ENCODE measurements around the gene OR2B6. TPM values are rescaled to one million over a fixed set of nuclear protein-coding genes. Genes with fewer than 3 reads are reported as not detected.

Gene OR2B6
- total and polyA plus RNA-seq, 2 donors (not counting 1 experiment from before 2014, with no cell fraction given), result 0.17 TPM; not detected in 1

DNA sequence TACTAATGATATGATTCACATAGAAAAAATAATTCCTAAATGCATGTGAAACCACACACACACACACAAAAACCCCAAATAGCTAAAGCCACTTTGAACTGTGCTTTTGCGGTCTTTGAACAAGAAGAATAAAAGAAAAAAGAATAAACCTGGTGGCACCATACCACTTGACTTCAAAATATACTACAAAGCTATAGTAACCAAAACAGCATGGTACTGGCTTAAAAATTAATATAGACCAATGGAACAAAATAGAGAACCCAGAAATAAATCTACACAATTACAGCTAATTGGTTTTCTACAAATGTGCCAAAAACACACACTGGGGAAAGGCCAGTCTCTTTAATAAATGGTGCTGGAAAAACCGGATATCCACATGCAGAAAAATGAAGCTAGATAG, 13.4 kb downstream of the OR2B6 start:
- TF ChIP-seq, protein P1, sequence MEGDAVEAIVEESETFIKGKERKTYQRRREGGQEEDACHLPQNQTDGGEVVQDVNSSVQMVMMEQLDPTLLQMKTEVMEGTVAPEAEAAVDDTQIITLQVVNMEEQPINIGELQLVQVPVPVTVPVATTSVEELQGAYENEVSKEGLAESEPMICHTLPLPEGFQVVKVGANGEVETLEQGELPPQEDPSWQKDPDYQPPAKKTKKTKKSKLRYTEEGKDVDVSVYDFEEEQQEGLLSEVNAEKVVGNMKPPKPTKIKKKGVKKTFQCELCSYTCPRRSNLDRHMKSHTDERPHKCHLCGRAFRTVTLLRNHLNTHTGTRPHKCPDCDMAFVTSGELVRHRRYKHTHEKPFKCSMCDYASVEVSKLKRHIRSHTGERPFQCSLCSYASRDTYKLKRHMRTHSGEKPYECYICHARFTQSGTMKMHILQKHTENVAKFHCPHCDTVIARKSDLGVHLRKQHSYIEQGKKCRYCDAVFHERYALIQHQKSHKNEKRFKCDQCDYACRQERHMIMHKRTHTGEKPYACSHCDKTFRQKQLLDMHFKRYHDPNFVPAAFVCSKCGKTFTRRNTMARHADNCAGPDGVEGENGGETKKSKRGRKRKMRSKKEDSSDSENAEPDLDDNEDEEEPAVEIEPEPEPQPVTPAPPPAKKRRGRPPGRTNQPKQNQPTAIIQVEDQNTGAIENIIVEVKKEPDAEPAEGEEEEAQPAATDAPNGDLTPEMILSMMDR (conservative IDR thresholded peaks at IDR 0.05 in 1 of 2, IDR thresholded peaks at IDR 0.05 in 1 of 2; ENCODE audit: low read depth in 1 of 2, low read length in 2 of 2), result no peak
- TF ChIP-seq EZH2 (IDR thresholded peaks at IDR 0.05; ENCODE audit: low read length, missing control alignments), result no peak
- Histone ChIP-seq H3K27me3 (ENCODE audit: control insufficient read depth, insufficient read depth, low read length) (no peaks in the 10 kb centered on the region), H3K4me3 (replicated peaks in 1 of 4; ENCODE audit: control extremely low read depth in 1 of 4, insufficient read depth in 1 of 4, low read depth in 3 of 4, low read length in 4 of 4) (no peak overlapping the region), H2AFZ (ENCODE audit: low read length) (no peak overlapping the region), H3K9ac (ENCODE audit: insufficient read depth, low read length) (no peak overlapping the region), H3K4me2 (ENCODE audit: extremely low read depth, insufficient read depth, low read length) (no peak overlapping the region), H3K27ac (ENCODE audit: insufficient read depth, low read length) (no peak overlapping the region), H3K79me2 (ENCODE audit: control insufficient read depth, insufficient read depth, low read length) (no peaks in the 10 kb centered on the region), H4K20me1 (ENCODE audit: control insufficient read depth, extremely low read depth, insufficient read depth, low read length) (no peaks in the 10 kb centered on the region), H3K4me1 (ENCODE audit: control insufficient read depth, extremely low read depth, insufficient read depth, low read length) (no peaks in the 10 kb centered on the region), H3K9me3 (ENCODE audit: control insufficient read depth, insufficient read depth, low read depth, low read length) (no peaks in the 10 kb centered on the region), H3K36me3 (ENCODE audit: control insufficient read depth, insufficient read depth, low read length) (no peaks in the 10 kb centered on the region)
- no peak for DNase-seq (ENCODE audit: low read depth in 2 of 2)

DNA sequence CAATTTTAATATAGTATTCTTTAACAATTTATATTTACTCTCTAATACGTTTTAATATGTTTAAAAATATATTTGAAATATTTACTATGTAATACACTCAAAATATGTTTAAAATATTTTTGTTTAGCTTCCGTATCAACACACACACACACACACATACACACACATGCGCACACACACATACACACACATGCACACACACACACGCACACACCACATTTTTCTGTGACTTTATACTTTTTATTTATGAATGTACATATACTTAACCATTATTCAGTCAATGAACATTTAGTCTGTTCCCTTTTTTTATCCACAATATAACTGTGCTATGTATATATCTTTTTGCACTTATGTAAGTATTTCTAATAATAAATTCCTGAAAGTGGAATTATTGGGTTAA, 15.7 kb downstream of the OR2B6 start:
- Histone ChIP-seq H3K9ac (ENCODE audit: insufficient read depth, low read length) (no peak overlapping the region), H3K9me3 (ENCODE audit: control insufficient read depth, insufficient read depth, low read depth, low read length) (no peaks in the 10 kb centered on the region), H3K36me3 (ENCODE audit: control insufficient read depth, insufficient read depth, low read length) (no peaks in the 10 kb centered on the region), H3K4me1 (ENCODE audit: control insufficient read depth, extremely low read depth, insufficient read depth, low read length) (no peaks in the 10 kb centered on the region), H3K4me2 (ENCODE audit: extremely low read depth, insufficient read depth, low read length) (no peak overlapping the region), H4K20me1 (ENCODE audit: control insufficient read depth, extremely low read depth, insufficient read depth, low read length) (no peaks in the 10 kb centered on the region), H3K27me3 (ENCODE audit: control insufficient read depth, insufficient read depth, low read length) (no peaks in the 10 kb centered on the region), H2AFZ (ENCODE audit: low read length) (no peak overlapping the region), H3K4me3 (replicated peaks in 1 of 4; ENCODE audit: control extremely low read depth in 1 of 4, insufficient read depth in 1 of 4, low read depth in 3 of 4, low read length in 4 of 4) (no peak overlapping the region), H3K27ac (ENCODE audit: insufficient read depth, low read length) (no peak overlapping the region), H3K79me2 (ENCODE audit: control insufficient read depth, insufficient read depth, low read length) (no peaks in the 10 kb centered on the region)
- DNase-seq (ENCODE audit: low read depth in 2 of 2), result no peak
- TF ChIP-seq EZH2 (IDR thresholded peaks at IDR 0.05; ENCODE audit: low read length, missing control alignments), result no peak
- TF ChIP-seq, protein P1 (conservative IDR thresholded peaks at IDR 0.05 in 1 of 2, IDR thresholded peaks at IDR 0.05 in 1 of 2; ENCODE audit: low read depth in 1 of 2, low read length in 2 of 2), result no peak

DNA sequence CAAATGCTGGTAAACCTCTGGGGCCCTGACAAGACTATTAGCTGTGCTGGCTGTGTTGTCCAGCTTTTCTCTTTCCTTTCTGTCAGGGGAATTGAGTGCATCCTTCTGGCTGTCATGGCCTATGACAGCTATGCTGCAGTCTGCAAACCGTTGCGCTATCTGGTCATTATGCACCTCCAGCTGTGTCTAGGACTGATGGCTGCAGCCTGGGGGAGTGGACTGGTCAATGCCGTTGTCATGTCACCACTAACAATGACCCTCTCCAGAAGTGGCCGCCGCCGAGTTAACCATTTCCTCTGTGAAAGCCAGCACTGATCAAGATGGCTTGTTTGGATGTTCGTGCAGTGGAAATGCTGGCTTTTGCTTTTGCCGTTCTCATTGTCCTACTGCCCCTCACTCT, 20.3 kb downstream of the OR2B6 start:
- Histone ChIP-seq H4K20me1 (ENCODE audit: control insufficient read depth, extremely low read depth, insufficient read depth, low read length) (no peaks in the 10 kb centered on the region), H2AFZ (ENCODE audit: low read length) (no peak overlapping the region), H3K4me1 (ENCODE audit: control insufficient read depth, extremely low read depth, insufficient read depth, low read length) (no peaks in the 10 kb centered on the region), H3K9me3 (ENCODE audit: control insufficient read depth, insufficient read depth, low read depth, low read length) (no peaks in the 10 kb centered on the region), H3K27ac (ENCODE audit: insufficient read depth, low read length) (no peak overlapping the region), H3K79me2 (ENCODE audit: control insufficient read depth, insufficient read depth, low read length) (no peaks in the 10 kb centered on the region), H3K27me3 (ENCODE audit: control insufficient read depth, insufficient read depth, low read length) (no peaks in the 10 kb centered on the region), H3K9ac (ENCODE audit: insufficient read depth, low read length) (no peak overlapping the region), H3K4me3 (replicated peaks in 1 of 4; ENCODE audit: control extremely low read depth in 1 of 4, insufficient read depth in 1 of 4, low read depth in 3 of 4, low read length in 4 of 4) (no peak overlapping the region), H3K36me3 (ENCODE audit: control insufficient read depth, insufficient read depth, low read length) (no peaks in the 10 kb centered on the region), H3K4me2 (ENCODE audit: extremely low read depth, insufficient read depth, low read length) (no peak overlapping the region)
- no peak for DNase-seq (ENCODE audit: low read depth in 2 of 2)
- TF ChIP-seq, protein P1 (conservative IDR thresholded peaks at IDR 0.05 in 1 of 2, IDR thresholded peaks at IDR 0.05 in 1 of 2; ENCODE audit: low read depth in 1 of 2, low read length in 2 of 2), result no peak
- TF ChIP-seq EZH2 (IDR thresholded peaks at IDR 0.05; ENCODE audit: low read length, missing control alignments), result no peak
